Brain microvascular endothelial cell (primary cell): ENCODE data around the gene C16orf92.

Source experiments
- DNase-seq: peaks from one replicate; pipeline ENCODE4 v3.0.0-alpha.2; 2020
- H3K27ac ChIP-seq: fragments of 250-450 bp; sonication (Bioruptor Pico); 2 replicates; pipeline ENCODE4 v1.5.1; 2020; ENCODE audit warnings: mild to moderate bottlenecking, moderate library complexity
- H3K27me3 ChIP-seq: fragments of 250-450 bp; sonication (Bioruptor Pico); replicated peaks from 2 replicates; pipeline ENCODE4 v1.5.1; 2020; ENCODE audit warnings: mild to moderate bottlenecking
- H3K36me3 ChIP-seq: fragments of 250-450 bp; sonication (Bioruptor Pico); replicated peaks from 2 replicates; pipeline ENCODE4 v1.5.1; 2020; ENCODE audit warnings: mild to moderate bottlenecking
- H3K4me3 ChIP-seq: 2 replicates; pipeline ENCODE4 v1.5.1; 2011; ENCODE audit warnings: low read depth, mild to moderate bottlenecking, control low read depth, low read length, moderate library complexity
- in situ Hi-C: cut with HindIII; loops from 2 replicates; pipeline ENCODE4 v1.10.0; 2017; ENCODE audit warnings: low sequenced_read_pairs, low pct_ligation_motif_present
- TF ChIP-seq, protein P1 (sequence below): IDR thresholded peaks from 2 replicates; pipeline ENCODE4 v1.5.1; 2011; ENCODE audit warnings: low read depth, mild to moderate bottlenecking, moderate library complexity, low read length, control low read depth, inconsistent platforms; ENCODE audit errors: missing control alignments

C16orf92 gene

DNA sequence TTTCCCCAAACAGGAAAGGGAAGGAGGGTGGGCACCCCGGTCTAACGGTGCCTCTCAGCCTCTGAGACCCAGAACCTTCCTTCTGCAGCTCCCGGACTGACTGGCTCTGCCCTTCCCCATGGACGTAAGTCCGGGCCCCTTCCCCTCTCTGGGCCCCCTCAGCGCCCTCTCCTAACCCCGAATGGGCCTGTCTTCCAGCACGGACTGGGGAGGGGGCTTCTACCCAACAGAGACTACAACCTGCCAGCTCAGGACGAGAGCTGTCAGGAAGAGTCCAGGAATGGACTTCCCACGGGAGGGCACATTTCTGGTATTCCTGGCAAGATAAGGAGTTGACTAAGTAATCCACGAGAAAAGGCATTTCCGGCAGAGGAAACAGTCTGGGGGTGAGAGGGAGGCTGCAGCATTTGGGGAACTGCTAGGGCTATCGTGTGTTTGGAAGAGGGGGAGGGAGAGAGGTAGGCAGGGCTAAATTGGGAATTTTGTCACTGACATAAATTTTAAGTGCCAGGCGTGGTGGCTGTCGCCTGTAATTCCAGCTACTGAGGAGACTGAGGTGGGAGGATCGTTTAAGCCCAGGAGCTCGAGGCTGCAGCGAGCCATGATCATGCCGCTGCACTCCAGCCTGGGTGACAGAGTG, 30.5 kb downstream of the C16orf92 start:
- Histone ChIP-seq H3K27ac (peak overlapping the region; percentile 59), H3K4me3 (peak overlapping the region; percentile 79), H3K27me3 (no peaks in the 10 kb centered on the region), H3K36me3 (no peaks in the 10 kb centered on the region)
- in situ Hi-C loops, result no loop called here
- peak; percentile 43 for DNase-seq
- TF ChIP-seq, protein P1, sequence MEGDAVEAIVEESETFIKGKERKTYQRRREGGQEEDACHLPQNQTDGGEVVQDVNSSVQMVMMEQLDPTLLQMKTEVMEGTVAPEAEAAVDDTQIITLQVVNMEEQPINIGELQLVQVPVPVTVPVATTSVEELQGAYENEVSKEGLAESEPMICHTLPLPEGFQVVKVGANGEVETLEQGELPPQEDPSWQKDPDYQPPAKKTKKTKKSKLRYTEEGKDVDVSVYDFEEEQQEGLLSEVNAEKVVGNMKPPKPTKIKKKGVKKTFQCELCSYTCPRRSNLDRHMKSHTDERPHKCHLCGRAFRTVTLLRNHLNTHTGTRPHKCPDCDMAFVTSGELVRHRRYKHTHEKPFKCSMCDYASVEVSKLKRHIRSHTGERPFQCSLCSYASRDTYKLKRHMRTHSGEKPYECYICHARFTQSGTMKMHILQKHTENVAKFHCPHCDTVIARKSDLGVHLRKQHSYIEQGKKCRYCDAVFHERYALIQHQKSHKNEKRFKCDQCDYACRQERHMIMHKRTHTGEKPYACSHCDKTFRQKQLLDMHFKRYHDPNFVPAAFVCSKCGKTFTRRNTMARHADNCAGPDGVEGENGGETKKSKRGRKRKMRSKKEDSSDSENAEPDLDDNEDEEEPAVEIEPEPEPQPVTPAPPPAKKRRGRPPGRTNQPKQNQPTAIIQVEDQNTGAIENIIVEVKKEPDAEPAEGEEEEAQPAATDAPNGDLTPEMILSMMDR, result no peak

DNA sequence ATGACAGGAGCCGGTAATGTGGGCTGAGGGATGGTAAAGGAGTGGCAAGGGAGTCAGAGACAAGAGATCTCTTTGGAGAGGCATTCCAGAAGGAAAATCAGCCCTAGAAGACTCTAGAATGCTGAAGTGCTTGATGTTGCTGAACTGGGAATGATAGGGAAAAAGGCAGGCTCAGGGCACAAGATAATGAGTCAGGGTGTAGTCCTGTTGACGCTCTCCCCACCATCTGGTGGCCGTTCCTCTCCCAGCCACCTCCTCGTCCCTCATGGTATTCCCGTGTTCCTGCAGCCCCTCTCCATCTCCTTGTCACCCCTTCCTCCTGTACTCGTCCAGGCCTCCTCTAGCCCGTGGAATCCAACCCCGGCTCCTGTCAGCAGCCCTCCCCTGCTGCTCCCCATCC, 31.5 kb downstream of the C16orf92 start:
- Histone ChIP-seq H3K27me3 (no peaks in the 10 kb centered on the region), H3K36me3 (peaks cover under 1% of the 10 kb centered on the region), H3K4me3 (peak overlapping the region; percentile 3), H3K27ac (no peak overlapping the region)
- no peak for DNase-seq
- in situ Hi-C loops, result no loop called here
- TF ChIP-seq, protein P1, result no peak

DNA sequence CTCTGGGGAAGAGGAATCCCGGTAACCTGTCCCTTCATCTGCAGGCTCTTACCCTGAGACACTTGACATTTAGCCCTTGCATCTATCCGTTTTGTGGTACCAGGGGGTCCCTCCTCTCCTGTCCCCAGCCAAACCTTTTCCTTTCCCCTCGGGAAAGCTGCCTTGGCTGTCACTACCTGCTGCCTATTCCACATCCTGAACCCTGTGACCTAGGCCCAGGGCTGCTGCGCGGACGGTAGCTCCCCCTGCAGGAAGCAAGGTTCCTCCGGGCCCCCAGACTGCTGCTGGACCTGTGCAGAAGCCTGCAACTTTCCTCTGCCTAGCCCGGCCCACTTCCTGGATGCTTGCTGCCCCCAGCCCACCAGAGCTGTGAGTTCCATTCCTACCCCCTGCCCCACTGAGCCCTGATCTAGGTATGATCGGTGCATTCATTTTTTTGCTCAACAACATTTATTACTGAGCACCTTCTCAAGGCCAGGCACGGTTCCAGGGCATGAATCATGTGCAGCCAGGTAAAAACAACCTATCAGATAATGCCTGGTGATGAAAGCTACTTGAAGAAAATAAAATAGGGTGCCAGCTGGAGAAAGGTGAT, 32.1 kb downstream of the C16orf92 start:
- no peak overlapping the region for H3K27ac ChIP-seq
- H3K36me3 ChIP-seq, result peaks cover 6% of the 10 kb centered on the region
- no peak for DNase-seq
- no peaks in the 10 kb centered on the region for H3K27me3 ChIP-seq
- TF ChIP-seq, protein P1, result peak; percentile 78
- no peak overlapping the region for H3K4me3 ChIP-seq
- in situ Hi-C loops, result no loop called here

DNA sequence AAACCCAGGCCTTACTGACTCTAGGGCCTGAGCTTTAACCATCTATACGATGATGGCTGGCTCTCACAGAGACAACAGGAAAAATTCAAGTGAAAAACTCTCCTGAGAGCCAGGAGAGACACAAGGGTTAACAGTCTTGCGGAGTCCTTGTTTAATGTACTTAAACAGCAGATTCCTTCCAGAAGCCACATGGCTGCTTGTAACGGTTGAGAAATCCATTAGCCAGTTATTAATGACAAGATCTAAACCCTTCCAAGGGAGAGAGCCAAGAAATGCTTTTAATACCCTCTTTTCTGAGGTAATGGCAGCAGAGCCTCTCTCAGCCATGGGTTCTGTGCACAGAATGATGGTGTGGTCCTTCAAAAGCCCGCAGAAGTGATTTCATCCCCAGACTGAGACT, 37.3 kb downstream of the C16orf92 start:
- Histone ChIP-seq H3K4me3 (no peak overlapping the region), H3K27ac (no peak overlapping the region), H3K27me3 (no peaks in the 10 kb centered on the region), H3K36me3 (peaks cover 10% of the 10 kb centered on the region)
- TF ChIP-seq, protein P1, result no peak
- in situ Hi-C loops, result no loop called here
- no peak for DNase-seq

DNA sequence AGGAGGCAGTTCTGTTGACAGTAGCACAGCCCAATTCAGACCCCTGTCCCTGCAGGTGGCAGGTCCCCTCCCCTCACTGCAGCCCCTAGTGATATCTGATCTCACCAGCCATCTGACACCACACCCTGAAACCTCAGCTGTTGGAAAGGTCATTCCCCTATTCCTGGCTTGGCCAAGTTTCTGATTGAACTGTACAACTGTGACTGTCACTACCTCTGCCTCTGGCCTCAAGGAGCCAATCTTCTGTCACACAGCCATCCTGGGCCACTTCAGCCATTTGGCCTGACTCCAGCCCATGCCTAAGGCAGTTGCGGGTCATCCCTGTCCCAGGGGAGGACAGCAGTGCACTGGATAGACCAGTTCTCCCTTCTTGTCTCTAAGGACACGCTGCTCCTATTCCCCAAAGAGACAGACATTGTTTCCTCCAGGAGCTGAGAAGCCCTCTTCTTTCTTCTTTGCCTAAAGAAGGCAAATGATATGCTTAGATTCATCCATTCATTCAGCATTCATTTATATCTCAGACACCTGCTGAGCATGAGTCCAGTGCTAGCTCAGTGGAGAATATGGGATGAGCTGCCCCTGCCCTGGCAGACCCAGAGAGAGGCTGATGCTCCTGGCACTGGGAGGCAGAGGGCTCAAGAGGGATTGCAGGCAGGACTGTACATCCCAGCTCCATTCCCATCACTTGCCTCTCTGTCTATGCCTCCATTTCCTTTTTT, 38.0 kb downstream of the C16orf92 start:
- no peak overlapping the region for H3K27ac ChIP-seq
- H3K27me3 ChIP-seq, result no peaks in the 10 kb centered on the region
- TF ChIP-seq, protein P1, result no peak
- H3K36me3 ChIP-seq, result peaks cover 10% of the 10 kb centered on the region
- in situ Hi-C loops, result no loop called here
- H3K4me3 ChIP-seq, result no peak overlapping the region
- DNase-seq, result no peak
